CD4-positive, alpha-beta T cell (primary cell): ENCODE data around the gene SLC35F1. TPM values are rescaled to one million over a fixed set of nuclear protein-coding genes. Genes with fewer than 3 reads are reported as not detected.

Source experiments
- ATAC-seq: fragments of 200-7000 bp; cut with Tn5 transposase; one replicate; pipeline ENCODE4 v1.10.0; 2022; ENCODE audit warnings: mild to moderate bottlenecking; ENCODE audit not compliant: poor library complexity
- CTCF ChIA-PET: fragments of 350-600 bp; sonication (Branson Sonifier 250); formaldehyde crosslinking; loops from one replicate; lab custom pipeline; 2021; ENCODE audit warnings: antibody characterized with exemption, inconsistent platforms; lab: Charles Lee
- POLR2A ChIA-PET: fragments of 350-600 bp; sonication (Branson Sonifier 250); formaldehyde crosslinking; loops from one replicate; lab custom pipeline; 2021; ENCODE audit warnings: antibody characterized with exemption, inconsistent platforms; lab: Charles Lee
- DNase-seq, 14 experiments: peaks; one replicate each; pipeline ENCODE4 v3.0.0-alpha.2; 2013 to 2020; ENCODE audit warnings: mixed read lengths in 2 of 14
- H3K27ac ChIP-seq, 2 donors: one replicate each; pipeline versions ENCODE4 v1.5.1 to v1.7.0; 2013; ENCODE audit warnings: low read length in 2 of 2, low read depth in 1 of 2, mild to moderate bottlenecking in 1 of 2
- H3K27me3 ChIP-seq, 2 experiments: 1 replicate in 1 of 2; 2 replicates in 1 of 2; pipeline versions ENCODE4 v1.6.1 to v1.7.0; 2013; ENCODE audit warnings: low read length in 2 of 2, control low read depth in 1 of 2, mild to moderate bottlenecking in 1 of 2, moderate library complexity in 1 of 2; ENCODE audit not compliant: insufficient read depth in 2 of 2, control insufficient read depth in 1 of 2
- H3K36me3 ChIP-seq: one replicate; pipeline ENCODE4 v1.6.1; 2013; ENCODE audit warnings: low read length, control low read depth; ENCODE audit not compliant: insufficient read depth
- H3K4me1 ChIP-seq: one replicate; pipeline ENCODE4 v1.6.1; 2013; ENCODE audit warnings: low read length, control low read depth; ENCODE audit not compliant: insufficient read depth
- H3K4me3 ChIP-seq: one replicate; pipeline ENCODE4 v1.5.1; 2013; ENCODE audit warnings: mild to moderate bottlenecking, low read length, moderate library complexity
- H3K9me3 ChIP-seq, 2 experiments: 1 replicate in 1 of 2; 2 replicates in 1 of 2; pipeline versions ENCODE4 v1.6.1 to v1.7.0; 2013; ENCODE audit warnings: low read length in 2 of 2, mild to moderate bottlenecking in 2 of 2, control low read depth in 1 of 2, moderate library complexity in 1 of 2; ENCODE audit not compliant: control insufficient read depth in 1 of 2, insufficient read depth in 1 of 2
- H3K27ac Mint-ChIP-seq: one replicate; pipeline ENCODE4 v1.8.0; 2020; ENCODE audit warnings: mixed read lengths
- H3K27me3 Mint-ChIP-seq: one replicate; pipeline ENCODE4 v1.8.0; 2021; ENCODE audit warnings: mixed read lengths
- H3K36me3 Mint-ChIP-seq: one replicate; pipeline ENCODE4 v1.8.0; 2021; ENCODE audit warnings: low read depth, mixed read lengths
- H3K4me1 Mint-ChIP-seq: one replicate; pipeline ENCODE4 v1.8.0; 2021; ENCODE audit warnings: low read depth, mixed read lengths
- H3K4me3 Mint-ChIP-seq: one replicate; pipeline ENCODE4 v1.8.0; 2020; ENCODE audit warnings: mild to moderate bottlenecking, mixed read lengths
- H3K9me3 Mint-ChIP-seq: one replicate; pipeline ENCODE4 v1.8.0; 2020; ENCODE audit warnings: mixed read lengths
- intact Hi-C, 2 experiments: fragments of 100-400 bp; cut with DNase I in 1 of 2; cut with micrococcal nuclease in 1 of 2; formaldehyde crosslinking; loops; one replicate each; pipeline versions ENCODE4 v1.15.1 to v1.9.0; 2023 to 2025; cut with DNase I, micrococcal nuclease
- total RNA-seq, 174 experiments: library from RNA in 2 of 174; stranded (reverse) in 2 of 174; gene quantifications; one replicate each; pipeline ENCODE4 v1.2.3 and lab custom pipeline; 2021 to 2026
- TF ChIP-seq, protein P1 (sequence below): fragments of 200-600 bp; IDR thresholded peaks from one replicate; pipeline ENCODE4 v1.8.0; 2022; ENCODE audit warnings: antibody characterized with exemption, mild to moderate bottlenecking

SLC35F1 gene
- total RNA-seq, 2 experiments from 2014 or later, result not detected

DNA sequence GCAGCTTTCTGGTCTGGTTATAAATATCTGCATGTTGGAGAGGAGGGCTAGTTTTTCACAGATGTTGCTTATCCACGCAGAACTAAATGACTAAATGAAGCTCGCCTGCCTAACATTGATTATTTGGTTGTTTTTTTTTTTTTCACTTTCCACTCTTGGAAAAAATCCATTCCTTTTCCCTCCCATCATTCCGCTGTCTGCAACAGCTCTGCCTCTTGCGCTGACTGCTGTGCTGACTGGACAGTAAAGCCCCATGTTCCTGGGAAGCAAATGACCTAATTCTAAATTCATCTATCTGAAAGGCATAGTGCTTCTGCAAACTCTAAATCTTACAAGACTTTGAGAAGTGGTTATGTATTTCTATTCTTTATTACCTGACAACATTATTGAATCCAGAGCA, 385.5 kb downstream of the SLC35F1 start:
- no peak overlapping the region for H3K4me3 Mint-ChIP-seq
- Histone ChIP-seq H3K27me3 (peaks cover 5 to 6% of the 10 kb centered on the region in 2 experiments), H3K36me3 (no peaks in the 10 kb centered on the region), H3K27ac (no peak overlapping the region), H3K9me3 (no peaks in the 10 kb centered on the region), H3K4me3 (no peak overlapping the region), H3K4me1 (no peaks in the 10 kb centered on the region)
- no peaks in the 10 kb centered on the region for H3K36me3 Mint-ChIP-seq
- POLR2A ChIA-PET, result no interaction called here
- intact Hi-C loops, result no loop called here
- no peak overlapping the region for H3K27ac Mint-ChIP-seq
- no peak for DNase-seq
- H3K9me3 Mint-ChIP-seq, result no peaks in the 10 kb centered on the region
- no peak for ATAC-seq
- H3K4me1 Mint-ChIP-seq, result no peaks in the 10 kb centered on the region
- TF ChIP-seq, protein P1, sequence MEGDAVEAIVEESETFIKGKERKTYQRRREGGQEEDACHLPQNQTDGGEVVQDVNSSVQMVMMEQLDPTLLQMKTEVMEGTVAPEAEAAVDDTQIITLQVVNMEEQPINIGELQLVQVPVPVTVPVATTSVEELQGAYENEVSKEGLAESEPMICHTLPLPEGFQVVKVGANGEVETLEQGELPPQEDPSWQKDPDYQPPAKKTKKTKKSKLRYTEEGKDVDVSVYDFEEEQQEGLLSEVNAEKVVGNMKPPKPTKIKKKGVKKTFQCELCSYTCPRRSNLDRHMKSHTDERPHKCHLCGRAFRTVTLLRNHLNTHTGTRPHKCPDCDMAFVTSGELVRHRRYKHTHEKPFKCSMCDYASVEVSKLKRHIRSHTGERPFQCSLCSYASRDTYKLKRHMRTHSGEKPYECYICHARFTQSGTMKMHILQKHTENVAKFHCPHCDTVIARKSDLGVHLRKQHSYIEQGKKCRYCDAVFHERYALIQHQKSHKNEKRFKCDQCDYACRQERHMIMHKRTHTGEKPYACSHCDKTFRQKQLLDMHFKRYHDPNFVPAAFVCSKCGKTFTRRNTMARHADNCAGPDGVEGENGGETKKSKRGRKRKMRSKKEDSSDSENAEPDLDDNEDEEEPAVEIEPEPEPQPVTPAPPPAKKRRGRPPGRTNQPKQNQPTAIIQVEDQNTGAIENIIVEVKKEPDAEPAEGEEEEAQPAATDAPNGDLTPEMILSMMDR, result no peak
- peaks cover 10% of the 10 kb centered on the region for H3K27me3 Mint-ChIP-seq
- CTCF ChIA-PET, result no interaction called here

- H3K36me3 Mint-ChIP-seq, result no peaks in the 10 kb centered on the region
- Histone ChIP-seq H3K27me3 (peaks cover 3 to 5% of the 10 kb centered on the region in 2 experiments), H3K4me3 (no peak overlapping the region), H3K9me3 (no peaks in the 10 kb centered on the region), H3K4me1 (no peaks in the 10 kb centered on the region), H3K36me3 (no peaks in the 10 kb centered on the region), H3K27ac (no peak overlapping the region)
- ATAC-seq, result no peak
- intact Hi-C loops, result no loop called here
- H3K9me3 Mint-ChIP-seq, result no peaks in the 10 kb centered on the region
- ChIA-PET CTCF (no interaction called here), POLR2A (no interaction called here)
- TF ChIP-seq, protein P1, result no peak
- no peak overlapping the region for H3K4me3 Mint-ChIP-seq
- no peak overlapping the region for H3K27ac Mint-ChIP-seq
- H3K27me3 Mint-ChIP-seq, result peaks cover 15% of the 10 kb centered on the region
- H3K4me1 Mint-ChIP-seq, result no peaks in the 10 kb centered on the region
- DNase-seq, result no peak
These were observed 387.8 kb downstream of the SLC35F1 start for GRCh38 chr6:118294906-118295305.

DNA sequence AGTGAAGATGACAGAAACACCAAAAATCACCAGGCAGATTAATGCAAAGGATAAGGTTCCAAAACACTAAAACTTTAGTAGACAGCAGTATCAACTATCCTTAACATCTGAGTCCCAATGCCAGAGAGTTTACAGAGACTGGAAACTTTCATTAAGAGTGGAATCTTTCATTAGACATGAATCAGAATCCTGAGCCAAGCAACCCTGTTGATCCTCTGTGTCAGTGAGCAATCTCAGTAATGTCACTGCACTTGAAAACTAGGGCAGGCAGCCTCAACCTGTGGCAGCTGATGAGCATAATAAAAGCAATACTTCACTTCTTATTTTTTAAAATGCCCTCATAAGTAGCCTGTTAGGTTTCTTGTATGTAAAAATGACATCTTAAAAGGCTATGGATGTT, 388.3 kb downstream of the SLC35F1 start:
- H3K4me3 ChIP-seq, result no peak overlapping the region
- no peak for DNase-seq
- H3K27me3 ChIP-seq, result peaks cover 3 to 5% of the 10 kb centered on the region in 2 experiments
- Mint-ChIP-seq H3K36me3 (no peaks in the 10 kb centered on the region), H3K27ac (no peak overlapping the region), H3K4me1 (no peaks in the 10 kb centered on the region), H3K9me3 (no peaks in the 10 kb centered on the region), H3K4me3 (no peak overlapping the region), H3K27me3 (peaks cover 15% of the 10 kb centered on the region)
- ChIA-PET POLR2A (no interaction called here), CTCF (no interaction called here)
- no peaks in the 10 kb centered on the region for H3K9me3 ChIP-seq
- TF ChIP-seq, protein P1, result no peak
- no peak for ATAC-seq
- H3K36me3 ChIP-seq, result no peaks in the 10 kb centered on the region
- H3K27ac ChIP-seq, result no peak overlapping the region
- intact Hi-C loops, result no loop called here
- no peaks in the 10 kb centered on the region for H3K4me1 ChIP-seq
